Measurements from ENCODE around the gene IGSF3. TPM values are rescaled to one million over a fixed set of nuclear protein-coding genes. Genes with fewer than 3 reads are reported as not detected.

Gene IGSF3
- total and polyA plus RNA-seq, 2 of the 8 experiments (the other 6 are each of a cell fraction or from before 2014, with no cell fraction given) = 30.0 to 32.2 TPM

- Histone ChIP-seq H4K91ac (replicated peaks; ENCODE audit: insufficient read length, low read length) (no peak overlapping the region), H3K14ac (ENCODE audit: insufficient read length) (no peak overlapping the region), H3K27ac (ENCODE audit: low read depth, low read length) (no peak overlapping the region), H3K9ac (replicated peaks in 1 of 4; ENCODE audit: extremely low read depth in 1 of 4, low read depth in 3 of 4, low read length in 3 of 4) (no peak overlapping the region), H3K18ac (ENCODE audit: extremely low read depth, low read length) (no peak overlapping the region), H3K23ac (ENCODE audit: insufficient read length) (no peak overlapping the region), H2AK5ac (ENCODE audit: low read depth, low read length) (no peak overlapping the region), H3K4ac (replicated peaks; ENCODE audit: insufficient read length, low read depth, low read length) (no peak overlapping the region), H3K4me1 (replicated peaks in 1 of 4; ENCODE audit: control insufficient read depth in 3 of 4, insufficient read depth in 4 of 4, low read length in 3 of 4) (peaks cover 0 to 5% (median 0%) of the 10 kb centered on the region in 4 experiments; a peak in 3 of 7 replicates), H3K36me3 (ENCODE audit: control insufficient read depth in 2 of 4, insufficient read depth in 4 of 4, low read length in 3 of 4) (peaks cover 0 to 6% (median 3%) of the 10 kb centered on the region in 4 experiments; a peak in 2 of 8 replicates), H2BK5ac (ENCODE audit: low read depth, low read length) (no peak overlapping the region), H4K20me1 (replicated peaks in 1 of 2; ENCODE audit: control insufficient read depth in 1 of 2, insufficient read depth in 2 of 2, low read length in 2 of 2) (no peaks in the 10 kb centered on the region), H2BK12ac (ENCODE audit: low read depth, low read length) (no peak overlapping the region), H3K4me2 (ENCODE audit: insufficient read depth in 1 of 2, low read depth in 2 of 2, low read length in 2 of 2) (no peak overlapping the region), H2BK20ac (ENCODE audit: low read length) (no peak overlapping the region), H4K8ac (ENCODE audit: extremely low read depth, insufficient read depth, low read length) (no peak overlapping the region), H3K27me3 (replicated peaks in 1 of 4; ENCODE audit: control insufficient read depth in 3 of 4, extremely low read depth in 1 of 4, insufficient read depth in 3 of 4, low read length in 3 of 4) (no peaks in the 10 kb centered on the region), H2BK120ac (replicated peaks; ENCODE audit: low read depth, low read length) (no peak overlapping the region), H3K9me3 (ENCODE audit: insufficient read depth in 2 of 2, low read depth in 1 of 2, low read length in 1 of 2) (no peaks in the 10 kb centered on the region), H4K5ac (ENCODE audit: insufficient read length, low read depth, low read length) (no peak overlapping the region), H3K23me2 (ENCODE audit: low read depth, low read length) (no peaks in the 10 kb centered on the region), H2BK15ac (ENCODE audit: low read length) (no peak overlapping the region), H3K79me1 (ENCODE audit: low read depth, low read length) (no peaks in the 10 kb centered on the region), H2AFZ (ENCODE audit: low read length) (no peak overlapping the region), H3K56ac (replicated peaks; ENCODE audit: insufficient read length, low read depth, low read length) (no peak overlapping the region), H3K4me3 (ENCODE audit: extremely low read depth in 1 of 4, insufficient read depth in 2 of 4, low read depth in 3 of 4, low read length in 4 of 4) (no peak overlapping the region), H3K79me2 (ENCODE audit: control insufficient read depth in 1 of 2, insufficient read depth in 2 of 2, low read length in 2 of 2) (no peaks in the 10 kb centered on the region)
- TF ChIP-seq BACH1 (IDR thresholded peaks at IDR 0.05; ENCODE audit: low read length) (no peak), E2F6 (IDR thresholded peaks at IDR 0.05) (no peak), PHF8 (conservative IDR thresholded peaks at IDR 0.05; ENCODE audit: low read depth, low read length) (no peak), EGR1 (IDR thresholded peaks at IDR 0.05; ENCODE audit: borderline replicate concordance, low read depth, low read length) (no peak), ASH2L (IDR thresholded peaks at IDR 0.05; ENCODE audit: low read length) (no peak), SIN3A (conservative IDR thresholded peaks at IDR 0.05 in 1 of 2, IDR thresholded peaks at IDR 0.05 in 1 of 2; ENCODE audit: low read depth in 1 of 2, low read length in 2 of 2) (no peak), CHD1 (IDR thresholded peaks at IDR 0.05; ENCODE audit: low read depth, low read length) (no peak), CBX8 (IDR thresholded peaks at IDR 0.05; ENCODE audit: borderline replicate concordance, low read depth, low read length) (no peak), SAP30 (IDR thresholded peaks at IDR 0.05; ENCODE audit: insufficient read depth, insufficient replicate concordance, low read length) (no peak), CBX5 (IDR thresholded peaks at IDR 0.05; ENCODE audit: low read depth, low read length) (no peak), JUND (IDR thresholded peaks at IDR 0.05; ENCODE audit: low read length) (no peak)
- TF ChIP-seq, protein P1, sequence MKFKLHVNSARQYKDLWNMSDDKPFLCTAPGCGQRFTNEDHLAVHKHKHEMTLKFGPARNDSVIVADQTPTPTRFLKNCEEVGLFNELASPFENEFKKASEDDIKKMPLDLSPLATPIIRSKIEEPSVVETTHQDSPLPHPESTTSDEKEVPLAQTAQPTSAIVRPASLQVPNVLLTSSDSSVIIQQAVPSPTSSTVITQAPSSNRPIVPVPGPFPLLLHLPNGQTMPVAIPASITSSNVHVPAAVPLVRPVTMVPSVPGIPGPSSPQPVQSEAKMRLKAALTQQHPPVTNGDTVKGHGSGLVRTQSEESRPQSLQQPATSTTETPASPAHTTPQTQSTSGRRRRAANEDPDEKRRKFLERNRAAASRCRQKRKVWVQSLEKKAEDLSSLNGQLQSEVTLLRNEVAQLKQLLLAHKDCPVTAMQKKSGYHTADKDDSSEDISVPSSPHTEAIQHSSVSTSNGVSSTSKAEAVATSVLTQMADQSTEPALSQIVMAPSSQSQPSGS (IDR thresholded peaks at IDR 0.05; ENCODE audit: low read length) = no peak
- WGBS, 2 experiments (ENCODE audit: extremely low coverage in 1 of 2, insufficient coverage in 1 of 2, insufficient read length in 1 of 2, insufficient replicate concordance in 2 of 2, low coverage in 1 of 2, low lambda C conversion rate in 2 of 2, missing lambda C conversion rate in 1 of 2) = 95% methylated on average over 1 of the region's 1 CpG; no CpG with 5 or more reads in 1 of the 2 experiments
- POLR2A ChIA-PET (ENCODE audit: partially characterized antibody) = no interaction called here
- DNase-seq (ENCODE audit: low read depth in 1 of 2, low spot score in 2 of 2) (no peak), FAIRE-seq (no peak)
- CTCF ChIA-PET (ENCODE audit: partially characterized antibody) = interaction anchor here (1.0 to 4.4 kb wide), 5 partner anchors 9 to 17 kb away, joined by 3 to 26 read pairs (median 4); no protein-coding TSS in a partner anchor
Measured at GRCh38 chr1:116585886-116586285, 81.6 kb downstream of the IGSF3 start.

Data from H1 (cell line).